Bronchial epithelial cell (primary cell): ENCODE measurements around the gene MRPL22. TPM values are rescaled to one million over a fixed set of nuclear protein-coding genes. Genes with fewer than 3 reads are reported as not detected.
"Not testable (repeated sequence)": the region's sequence is repeated elsewhere in the genome, so short reads cannot be mapped to it uniquely, and the experiment has no call there.

ENCODE experiments used
- DNase-seq: peaks from one replicate; pipeline ENCODE4 v3.0.0-alpha.2; 2010; ENCODE audit warnings: low read depth
- FAIRE-seq: peaks from 2 replicates; lab custom pipeline; 2011; peaks lifted over from hg19 to GRCh38; lab: Jason Lieb, UNC
- H3K27me3 ChIP-seq: 2 replicates; pipeline ENCODE4 v1.5.1; 2011; ENCODE audit warnings: low read length; ENCODE audit not compliant: control insufficient read depth, insufficient read depth
- H3K36me3 ChIP-seq: 2 replicates; pipeline ENCODE4 v1.5.1; 2011; ENCODE audit warnings: low read length; ENCODE audit not compliant: control insufficient read depth, insufficient read depth
- H3K4me3 ChIP-seq: 2 replicates; pipeline ENCODE4 v1.5.1; 2011; ENCODE audit warnings: mild to moderate bottlenecking, low read depth, low read length, control low read depth
- CTCF ChIP-seq: IDR thresholded peaks from 2 replicates; pipeline ENCODE4 v1.5.1; 2011; ENCODE audit warnings: mild to moderate bottlenecking, moderate library complexity, low read length, control low read depth, inconsistent platforms; ENCODE audit not compliant: insufficient read depth, severe bottlenecking
- total RNA-seq: library from RNA; depleted of rRNA; stranded (reverse); fragments of >200 nt; gene quantifications from 2 replicates; pipeline ENCODE4 v1.2.1, GENCODE V29; 2014

The MRPL22 gene
- total RNA-seq, 1 donor from 2014 or later, result 14.2 TPM

GRCh38 chr5:154937186-154937717 is 3.6 kb upstream of the MRPL22 start:
- H3K27me3 ChIP-seq, result no peaks in the 10 kb centered on the region
- peak overlapping the region; percentile 82 for H3K4me3 ChIP-seq
- TF ChIP-seq CTCF, result no peak
- FAIRE-seq (no peak), DNase-seq (peak; percentile 9)
- H3K36me3 ChIP-seq, result peaks cover 4% of the 10 kb centered on the region

GRCh38 chr5:154937718-154938466 is 3.0 kb upstream of the MRPL22 start, which contains the start of gene GEMIN5:
Gene GEMIN5, minus strand, starts transcription at chr5:154938211. Its CDS starts 78 bp downstream, at chr5:154938133.
- no peaks in the 10 kb centered on the region for H3K27me3 ChIP-seq
- H3K36me3 ChIP-seq, result peaks cover 2% of the 10 kb centered on the region
- FAIRE-seq (no peak), DNase-seq (peak; percentile 74)
- TF ChIP-seq CTCF, result no peak
- H3K4me3 ChIP-seq, result peak within 1 kb of the TSS; percentile 82

- not testable (repeated sequence) for DNase-seq, FAIRE-seq, H3K27me3 ChIP-seq, H3K36me3 ChIP-seq, H3K4me3 ChIP-seq
These were observed 1.5 kb upstream of the MRPL22 start for GRCh38 chr5:154939387-154939786.

- FAIRE-seq (no peak), DNase-seq (no peak)
- Histone ChIP-seq H3K4me3 (peak overlapping the region; percentile 79), H3K27me3 (no peaks in the 10 kb centered on the region), H3K36me3 (no peaks in the 10 kb centered on the region)
- TF ChIP-seq CTCF, result no peak
These were observed 500 bp upstream of the MRPL22 start for GRCh38 chr5:154940375-154940771.

- TF ChIP-seq CTCF, result no peak
- DNase-seq, result no peak
- no peak for FAIRE-seq
- Histone ChIP-seq H3K27me3 (no peaks in the 10 kb centered on the region), H3K4me3 (no peak overlapping the region), H3K36me3 (no peaks in the 10 kb centered on the region)
These were observed 2.7 kb downstream of the MRPL22 start for GRCh38 chr5:154943527-154943926.

GRCh38 chr5:154944716-154945115 is 3.8 kb downstream of the MRPL22 start:
- no peak for DNase-seq
- no peak for TF ChIP-seq CTCF
- FAIRE-seq, result no peak
- no peaks in the 10 kb centered on the region for H3K27me3 ChIP-seq
- H3K36me3 ChIP-seq, result no peaks in the 10 kb centered on the region
- no peak overlapping the region for H3K4me3 ChIP-seq
